Skeletal muscle satellite cell (primary cell): ENCODE results near the gene HEYL.

Source experiments
- H3K27me3 ChIP-seq: 2 replicates; pipeline ENCODE4 v1.7.0; 2013; ENCODE audit warnings: low read length; ENCODE audit not compliant: control insufficient read depth, insufficient read depth
- H3K36me3 ChIP-seq: 2 replicates; pipeline ENCODE4 v1.7.0; 2013; ENCODE audit warnings: mild to moderate bottlenecking, control low read depth, low read length; ENCODE audit not compliant: insufficient read depth
- H3K4me1 ChIP-seq: 2 replicates; pipeline ENCODE4 v1.7.0; 2013; ENCODE audit warnings: low read length; ENCODE audit not compliant: control insufficient read depth, insufficient read depth
- H3K4me2 ChIP-seq: 2 replicates; pipeline ENCODE4 v1.7.0; 2013; ENCODE audit warnings: mild to moderate bottlenecking, low read length
- H3K4me3 ChIP-seq: 2 replicates; pipeline ENCODE4 v1.7.0; 2013; ENCODE audit warnings: low read length
- H3K9ac ChIP-seq: 2 replicates; pipeline ENCODE4 v1.7.0; 2013; ENCODE audit warnings: mild to moderate bottlenecking, low read depth, low read length, moderate library complexity
- H3K9me3 ChIP-seq: replicated peaks from 2 replicates; pipeline ENCODE4 v1.7.0; 2013; ENCODE audit warnings: mild to moderate bottlenecking, control low read depth, low read length

Gene HEYL

GRCh38 chr1:39663559-39663958 lies 24.1 kb upstream of the HEYL start:
- no peaks in the 10 kb centered on the region for H3K36me3 ChIP-seq
- H3K4me2 ChIP-seq: no peak overlapping the region
- H3K4me1 ChIP-seq: no peaks in the 10 kb centered on the region
- H3K4me3 ChIP-seq: no peak overlapping the region
- no peak overlapping the region for H3K9ac ChIP-seq
- H3K27me3 ChIP-seq: peaks cover 55% of the 10 kb centered on the region
- no peaks in the 10 kb centered on the region for H3K9me3 ChIP-seq

- peaks cover 48% of the 10 kb centered on the region for H3K27me3 ChIP-seq
- H3K4me1 ChIP-seq: no peaks in the 10 kb centered on the region
- H3K4me3 ChIP-seq: no peak overlapping the region
- H3K9ac ChIP-seq: no peak overlapping the region
- H3K9me3 ChIP-seq: no peaks in the 10 kb centered on the region
- H3K4me2 ChIP-seq: no peak overlapping the region
- no peaks in the 10 kb centered on the region for H3K36me3 ChIP-seq
Observed at GRCh38 chr1:39662861-39663260, 23.4 kb upstream of the HEYL start.

GRCh38 chr1:39659538-39659937 lies 20.1 kb upstream of the HEYL start:
- Histone ChIP-seq H3K4me2 (no peak overlapping the region), H3K27me3 (peaks cover 50% of the 10 kb centered on the region), H3K4me3 (no peak overlapping the region), H3K9me3 (no peaks in the 10 kb centered on the region), H3K36me3 (no peaks in the 10 kb centered on the region), H3K9ac (no peak overlapping the region), H3K4me1 (no peaks in the 10 kb centered on the region)

- H3K4me2 ChIP-seq: no peak overlapping the region
- H3K9ac ChIP-seq: no peak overlapping the region
- H3K9me3 ChIP-seq: no peaks in the 10 kb centered on the region
- no peaks in the 10 kb centered on the region for H3K4me1 ChIP-seq
- H3K4me3 ChIP-seq: no peak overlapping the region
- H3K27me3 ChIP-seq: peaks cover 54% of the 10 kb centered on the region
- no peaks in the 10 kb centered on the region for H3K36me3 ChIP-seq
Observed at GRCh38 chr1:39659110-39659509, 19.7 kb upstream of the HEYL start.

GRCh38 chr1:39657923-39658485 lies 18.6 kb upstream of the HEYL start:
- peaks cover 4% of the 10 kb centered on the region for H3K4me1 ChIP-seq
- H3K4me3 ChIP-seq: no peak overlapping the region

GRCh38 chr1:39657402-39657801 lies 18.0 kb upstream of the HEYL start:
- Histone ChIP-seq H3K4me2 (no peak overlapping the region), H3K9ac (no peak overlapping the region), H3K27me3 (peaks cover 47% of the 10 kb centered on the region), H3K9me3 (no peaks in the 10 kb centered on the region), H3K4me3 (no peak overlapping the region), H3K36me3 (no peaks in the 10 kb centered on the region), H3K4me1 (peaks cover 9% of the 10 kb centered on the region)

More at GRCh38 chr1:39657923-39658485, 18.6 kb upstream of the HEYL start:
- H3K36me3 ChIP-seq: no peaks in the 10 kb centered on the region
- no peak overlapping the region for H3K9ac ChIP-seq
- peak overlapping the region; percentile 21 for H3K4me2 ChIP-seq
- H3K27me3 ChIP-seq: peaks cover 53% of the 10 kb centered on the region
- H3K9me3 ChIP-seq: no peaks in the 10 kb centered on the region

- Histone ChIP-seq H3K4me3 (no peak overlapping the region), H3K9ac (no peak overlapping the region), H3K9me3 (no peaks in the 10 kb centered on the region)
Observed at GRCh38 chr1:39656391-39656790, 16.9 kb upstream of the HEYL start.

GRCh38 chr1:39655578-39656268 lies 16.3 kb upstream of the HEYL start:
- Histone ChIP-seq H3K9me3 (no peaks in the 10 kb centered on the region), H3K4me1 (peaks cover 11% of the 10 kb centered on the region), H3K27me3 (peaks cover 36% of the 10 kb centered on the region), H3K4me2 (no peak overlapping the region), H3K4me3 (no peak overlapping the region), H3K36me3 (no peaks in the 10 kb centered on the region), H3K9ac (no peak overlapping the region)

More at GRCh38 chr1:39656391-39656790, 16.9 kb upstream of the HEYL start:
- Histone ChIP-seq H3K36me3 (no peaks in the 10 kb centered on the region), H3K4me2 (no peak overlapping the region), H3K27me3 (peaks cover 37% of the 10 kb centered on the region), H3K4me1 (peaks cover 11% of the 10 kb centered on the region)

GRCh38 chr1:39654291-39654690 lies 14.8 kb upstream of the HEYL start:
- Histone ChIP-seq H3K9me3 (no peaks in the 10 kb centered on the region), H3K4me3 (no peak overlapping the region), H3K4me1 (peaks cover 11% of the 10 kb centered on the region), H3K36me3 (no peaks in the 10 kb centered on the region), H3K27me3 (peaks cover 36% of the 10 kb centered on the region), H3K4me2 (no peak overlapping the region), H3K9ac (no peak overlapping the region)

- no peak overlapping the region for H3K9ac ChIP-seq
- no peaks in the 10 kb centered on the region for H3K36me3 ChIP-seq
- no peak overlapping the region for H3K4me3 ChIP-seq
- H3K27me3 ChIP-seq: peaks cover 33% of the 10 kb centered on the region
- H3K9me3 ChIP-seq: no peaks in the 10 kb centered on the region
- H3K4me1 ChIP-seq: peaks cover 11% of the 10 kb centered on the region
- peak overlapping the region; percentile 58 for H3K4me2 ChIP-seq
Observed at GRCh38 chr1:39653546-39654031, 14.1 kb upstream of the HEYL start.

- H3K4me3 ChIP-seq: no peak overlapping the region
- peaks cover 21% of the 10 kb centered on the region for H3K4me1 ChIP-seq
- no peak overlapping the region for H3K9ac ChIP-seq
- H3K9me3 ChIP-seq: no peaks in the 10 kb centered on the region
- H3K27me3 ChIP-seq: peaks cover 33% of the 10 kb centered on the region
- H3K4me2 ChIP-seq: no peak overlapping the region
- no peaks in the 10 kb centered on the region for H3K36me3 ChIP-seq
Observed at GRCh38 chr1:39652554-39652953, 13.1 kb upstream of the HEYL start.

GRCh38 chr1:39652105-39652504 lies 12.7 kb upstream of the HEYL start:
- Histone ChIP-seq H3K27me3 (peaks cover 30% of the 10 kb centered on the region), H3K9me3 (no peaks in the 10 kb centered on the region), H3K9ac (no peak overlapping the region), H3K4me1 (peaks cover 26% of the 10 kb centered on the region), H3K4me3 (no peak overlapping the region), H3K36me3 (no peaks in the 10 kb centered on the region), H3K4me2 (no peak overlapping the region)
